ENCODE results near the gene NME9. TPM values are rescaled to one million over a fixed set of nuclear protein-coding genes. Genes with fewer than 3 reads are reported as not detected.

NME9 gene
- total and polyA plus RNA-seq, 8 donors: 0.47 to 3.5 (median 0.85) TPM

DNA sequence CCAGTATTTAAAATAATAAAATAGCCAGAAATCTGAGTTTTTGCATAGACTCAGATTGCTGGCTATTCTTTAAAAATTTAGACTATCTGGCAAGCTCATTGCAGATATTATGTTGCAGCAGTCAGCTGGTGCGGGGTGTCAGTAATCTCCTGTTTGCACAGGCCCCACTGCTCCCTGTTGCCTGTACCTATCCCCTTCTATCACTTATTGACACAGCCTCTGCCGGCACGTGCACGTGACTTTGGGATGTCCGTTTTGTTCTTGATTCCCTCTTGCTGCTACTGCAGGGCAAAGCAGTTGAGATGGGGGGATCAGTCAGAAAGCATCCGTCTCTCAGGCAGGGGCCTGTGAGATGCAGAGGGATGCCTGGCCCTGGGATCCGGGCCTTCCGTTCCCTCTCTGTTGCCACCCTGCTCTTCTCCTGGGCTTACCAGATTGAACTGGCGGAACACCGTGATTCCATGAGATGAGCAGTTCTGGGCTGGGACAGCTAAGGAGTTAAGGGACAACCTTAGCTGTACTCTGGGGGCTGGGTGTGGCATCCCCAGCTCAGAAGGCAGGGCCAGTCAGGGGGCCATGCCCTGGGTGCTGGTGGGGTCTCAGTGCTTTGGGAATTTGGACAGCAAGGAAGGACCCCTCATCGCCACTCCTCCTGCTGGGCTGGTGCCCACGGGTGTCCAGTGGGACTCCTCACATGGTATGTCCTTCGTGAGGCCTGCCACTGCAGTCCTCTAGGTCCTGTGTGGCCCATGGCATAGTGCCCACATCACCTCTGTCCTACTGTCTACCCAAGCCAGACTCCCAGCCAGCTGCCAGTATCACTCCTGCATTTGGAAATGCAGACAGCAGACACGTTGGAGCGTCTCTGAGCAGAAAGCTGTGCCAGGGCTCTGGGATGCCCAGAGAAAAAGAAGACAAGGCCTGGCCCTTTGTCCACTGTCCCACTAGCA lies 30.5 kb upstream of the NME9 start:
- TF ChIP-seq, protein P1, sequence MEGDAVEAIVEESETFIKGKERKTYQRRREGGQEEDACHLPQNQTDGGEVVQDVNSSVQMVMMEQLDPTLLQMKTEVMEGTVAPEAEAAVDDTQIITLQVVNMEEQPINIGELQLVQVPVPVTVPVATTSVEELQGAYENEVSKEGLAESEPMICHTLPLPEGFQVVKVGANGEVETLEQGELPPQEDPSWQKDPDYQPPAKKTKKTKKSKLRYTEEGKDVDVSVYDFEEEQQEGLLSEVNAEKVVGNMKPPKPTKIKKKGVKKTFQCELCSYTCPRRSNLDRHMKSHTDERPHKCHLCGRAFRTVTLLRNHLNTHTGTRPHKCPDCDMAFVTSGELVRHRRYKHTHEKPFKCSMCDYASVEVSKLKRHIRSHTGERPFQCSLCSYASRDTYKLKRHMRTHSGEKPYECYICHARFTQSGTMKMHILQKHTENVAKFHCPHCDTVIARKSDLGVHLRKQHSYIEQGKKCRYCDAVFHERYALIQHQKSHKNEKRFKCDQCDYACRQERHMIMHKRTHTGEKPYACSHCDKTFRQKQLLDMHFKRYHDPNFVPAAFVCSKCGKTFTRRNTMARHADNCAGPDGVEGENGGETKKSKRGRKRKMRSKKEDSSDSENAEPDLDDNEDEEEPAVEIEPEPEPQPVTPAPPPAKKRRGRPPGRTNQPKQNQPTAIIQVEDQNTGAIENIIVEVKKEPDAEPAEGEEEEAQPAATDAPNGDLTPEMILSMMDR (IDR thresholded peaks at IDR 0.05): no peak
- intact Hi-C loops (cut with DNase I): no loop called here
- Histone ChIP-seq H3K4me3 (no peak overlapping the region), H3K27ac (no peak overlapping the region), H3K9me3 (no peaks in the 10 kb centered on the region), H3K36me3 (no peaks in the 10 kb centered on the region), H3K4me1 (no peaks in the 10 kb centered on the region), H3K27me3 (no peaks in the 10 kb centered on the region)
- WGBS, 2 donors: 81 to 82% methylated on average over 15 of the region's 15 CpGs
- FAIRE-seq (no peak), ATAC-seq (peak in 1 of 4 donors; percentile 17), DNase-seq (no peak)

DNA sequence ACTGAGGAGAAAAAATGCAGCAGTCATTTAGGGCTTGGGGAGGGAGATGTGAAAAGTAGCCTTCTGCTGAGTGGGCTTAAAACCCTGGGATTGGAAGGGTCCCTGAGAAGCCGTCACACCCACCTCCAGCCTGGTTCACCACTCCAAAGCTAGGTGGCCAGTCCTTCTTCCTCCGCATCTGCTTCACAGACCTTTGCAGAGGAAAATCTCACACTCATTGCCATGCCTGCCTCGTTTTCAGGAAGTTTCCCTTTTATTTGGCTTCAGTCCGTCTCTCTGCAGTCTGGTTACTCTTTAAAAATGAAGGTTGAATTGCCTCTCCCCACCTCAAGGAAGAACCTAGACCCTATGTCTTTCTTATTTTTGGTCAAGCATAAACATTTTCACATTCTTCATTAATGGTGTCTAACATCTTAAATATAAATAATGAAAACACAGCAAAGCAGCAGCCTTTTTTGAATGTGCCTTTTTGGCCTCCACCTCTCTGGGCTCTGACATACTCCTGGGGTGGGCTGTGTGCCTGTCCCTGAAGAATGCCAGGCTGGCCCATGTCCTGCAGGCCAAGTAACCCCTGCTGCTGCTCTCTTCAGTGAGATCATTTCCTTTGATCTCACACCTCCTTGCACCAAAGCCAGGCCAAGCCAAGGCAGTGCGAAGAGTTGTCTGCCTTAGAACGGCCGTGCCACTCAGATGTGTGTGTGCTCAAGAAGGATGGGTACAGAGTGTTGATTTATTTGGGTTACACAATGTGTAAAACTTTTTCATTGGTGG lies 29.7 kb upstream of the NME9 start:
- H3K4me3 ChIP-seq: no peak overlapping the region
- no peaks in the 10 kb centered on the region for H3K27me3 ChIP-seq
- no peak for ATAC-seq
- H3K9me3 ChIP-seq: no peaks in the 10 kb centered on the region
- WGBS, 2 donors: 76 to 81% methylated on average over 7 of the region's 7 CpGs
- H3K36me3 ChIP-seq: no peaks in the 10 kb centered on the region
- TF ChIP-seq, protein P1 (IDR thresholded peaks at IDR 0.05): no peak
- H3K4me1 ChIP-seq: no peaks in the 10 kb centered on the region
- no peak overlapping the region for H3K27ac ChIP-seq
- no peak for FAIRE-seq
- intact Hi-C loops (cut with DNase I): no loop called here
- no peak for DNase-seq

DNA sequence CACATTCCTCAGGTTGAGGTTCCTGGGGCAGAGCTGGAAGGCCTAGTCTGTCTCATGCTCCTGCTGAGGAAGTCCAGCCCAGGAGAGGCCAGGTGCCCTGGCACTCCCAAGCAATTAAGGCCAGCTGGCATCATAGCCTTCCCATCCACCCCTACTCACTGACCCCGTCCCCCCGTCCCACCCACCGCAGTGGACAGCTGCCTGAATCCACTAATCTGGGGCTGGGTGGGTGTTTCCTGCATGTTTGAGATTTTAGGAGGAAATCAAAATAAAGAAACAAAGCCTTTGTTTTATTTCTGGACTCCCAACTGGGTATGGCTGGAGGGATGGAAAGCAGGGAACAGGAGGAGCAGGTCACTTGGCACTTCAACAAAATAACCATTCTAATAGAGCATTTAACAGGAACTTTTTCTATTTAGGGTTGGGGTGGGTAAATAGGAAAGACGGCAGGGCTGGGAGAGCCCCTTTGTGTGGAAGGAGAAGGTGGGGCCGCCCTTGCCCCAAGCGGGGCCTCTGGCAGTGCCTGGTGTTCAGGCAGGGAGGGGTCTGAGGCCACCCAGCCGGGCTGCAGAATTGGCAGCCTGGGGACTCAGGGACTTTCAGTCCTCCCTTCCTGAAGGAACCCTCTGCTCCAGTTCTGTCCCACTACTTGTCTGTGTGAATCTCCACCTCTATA lies 27.2 kb upstream of the NME9 start:
- FAIRE-seq (no peak), DNase-seq (no peak), ATAC-seq (peak in 2 of 4 donors; percentile 20 to 43)
- Histone ChIP-seq H3K36me3 (no peaks in the 10 kb centered on the region), H3K4me3 (no peak overlapping the region), H3K27me3 (no peaks in the 10 kb centered on the region), H3K9me3 (no peaks in the 10 kb centered on the region), H3K4me1 (no peaks in the 10 kb centered on the region), H3K27ac (peak overlapping the region in 1 of 4 donors; percentile 5)
- TF ChIP-seq, protein P1 (IDR thresholded peaks at IDR 0.05): no peak
- intact Hi-C loops (cut with DNase I): no loop called here
- 63 to 75% methylated on average over 7 of the region's 7 CpGs for WGBS, 2 donors

DNA sequence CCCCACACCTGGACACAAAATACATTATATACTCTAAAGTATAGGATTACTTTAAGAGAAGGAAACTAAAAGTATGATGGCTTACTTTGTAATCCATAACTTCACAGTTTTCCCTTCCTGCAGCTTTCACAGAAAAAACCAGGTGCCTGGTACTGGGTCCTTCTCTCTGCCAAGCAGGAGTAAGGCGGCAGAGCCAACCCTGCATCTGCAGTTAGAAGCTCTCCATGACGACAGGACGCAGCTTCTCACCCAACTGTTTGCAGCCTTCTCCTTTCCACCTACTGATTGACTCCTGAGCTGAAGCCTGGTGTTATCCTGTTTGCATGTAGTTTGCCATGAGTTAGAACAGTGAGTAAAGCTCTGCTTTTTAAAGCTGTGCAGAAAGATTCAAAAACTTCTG lies 25.4 kb upstream of the NME9 start:
- intact Hi-C loops (cut with DNase I): no loop called here
- no peaks in the 10 kb centered on the region for H3K4me1 ChIP-seq
- no peak overlapping the region for H3K27ac ChIP-seq
- no peaks in the 10 kb centered on the region for H3K27me3 ChIP-seq
- no peaks in the 10 kb centered on the region for H3K36me3 ChIP-seq
- H3K4me3 ChIP-seq: no peak overlapping the region
- FAIRE-seq (no peak), ATAC-seq (no peak), DNase-seq (no peak)
- TF ChIP-seq, protein P1 (IDR thresholded peaks at IDR 0.05): no peak
- no peaks in the 10 kb centered on the region for H3K9me3 ChIP-seq
- WGBS, 2 donors: 84 to 88% methylated on average over 3 of the region's 3 CpGs
